Left cardiac atrium (tissue), 4 donors: ENCODE data around the gene HIPK2. TPM values are rescaled to one million over a fixed set of nuclear protein-coding genes. Genes with fewer than 3 reads are reported as not detected.

ENCODE experiments used
- ATAC-seq, 2 donors: fragments of 200-7000 bp; cut with Tn5 transposase; one replicate each; pipeline ENCODE4 v1.9.1; 2020; ENCODE audit warnings: mild to moderate bottlenecking in 2 of 2, moderate library complexity in 2 of 2
- DNase-seq: peaks from one replicate; pipeline ENCODE4 v3.0.0-alpha.2; 2020
- intact Hi-C, 2 donors: fragments of 100-400 bp; cut with DNase I; formaldehyde crosslinking; loops; one replicate each; pipeline versions ENCODE4 v1.14.1 to v1.15.1; 2022 to 2023
- long read RNA-seq: library from polyadenylated mRNA; unstranded; transcript quantifications from one replicate; pipeline ENCODE4 v2.0.0, GENCODE V29; 2021
- total RNA-seq, 2 donors: library from RNA; stranded (reverse); fragmentation: NEBNext Ultra II Directional; extraction: Animal tissue kit (Norgen Biotek cat#: 25700); gene quantifications; one replicate each; pipeline ENCODE4 v1.2.1, GENCODE V29; 2021
- donor health status: DM: no; HTN: yes; CAD: no.
- donor health status: DM: no; HTN: yes; CAD: no; lungs with severe emphysema.
- donor health status: DM: yes; HTN: yes; CAD: no.
- donor health status: Dilated cardiomyopathy.

Gene HIPK2
- 100 to 1,000 TPM; 123 to 139 TPM for total RNA-seq
- long read RNA-seq, partial matches to known transcripts: 11 of 110 reads
- long read RNA-seq, other reads (novel, unspliced or antisense): 99 of 110 reads

- intact Hi-C loops: loop anchor here (5.0 to 10.0 kb wide), 5 partner anchors 53 to 224 kb away; no protein-coding TSS in a partner anchor
- DNase-seq (peak; percentile 89), ATAC-seq (peak; percentile 88 to 91)
Measured at GRCh38 chr7:139777948-139778841, at the start of gene HIPK2. HIPK2 (minus strand) TSS chr7:139777998; CDS start chr7:139777623, 375 bp downstream.

- no peak for DNase-seq
- intact Hi-C loops: no loop called here
Measured at GRCh38 chr7:139827042-139827441, 49.2 kb upstream of the HIPK2 start.

GRCh38 chr7:139825666-139826290 lies 48.0 kb upstream of the HIPK2 start:
- no peak for DNase-seq
- intact Hi-C loops: no loop called here
- no peak for ATAC-seq

More at GRCh38 chr7:139827042-139827441, 49.2 kb upstream of the HIPK2 start:
- ATAC-seq: no peak

GRCh38 chr7:139823959-139824521 lies 46.2 kb upstream of the HIPK2 start:
- DNase-seq: no peak
- no peak for ATAC-seq
- intact Hi-C loops: no loop called here

GRCh38 chr7:139822855-139823254 lies 45.1 kb upstream of the HIPK2 start:
- DNase-seq (no peak), ATAC-seq (no peak)
- intact Hi-C loops: no loop called here

- ATAC-seq (no peak), DNase-seq (no peak)
- intact Hi-C loops: no loop called here
Measured at GRCh38 chr7:139821349-139822105, 43.7 kb upstream of the HIPK2 start.

- ATAC-seq: no peak
- DNase-seq: no peak
- intact Hi-C loops: no loop called here
Measured at GRCh38 chr7:139820089-139820488, 42.3 kb upstream of the HIPK2 start.

GRCh38 chr7:139817249-139817648 lies 39.5 kb upstream of the HIPK2 start:
- DNase-seq: no peak
- ATAC-seq: no peak
- intact Hi-C loops: no loop called here

- intact Hi-C loops: no loop called here
- ATAC-seq (no peak), DNase-seq (no peak)
Measured at GRCh38 chr7:139813689-139814088, 35.9 kb upstream of the HIPK2 start.

- ATAC-seq: no peak
- no peak for DNase-seq
- intact Hi-C loops: no loop called here
Measured at GRCh38 chr7:139813151-139813550, 35.4 kb upstream of the HIPK2 start.

GRCh38 chr7:139811066-139811465 lies 33.3 kb upstream of the HIPK2 start:
- ATAC-seq (no peak), DNase-seq (no peak)
- intact Hi-C loops: no loop called here

GRCh38 chr7:139808846-139809442 lies 31.1 kb upstream of the HIPK2 start:
- ATAC-seq: no peak
- intact Hi-C loops: no loop called here
- no peak for DNase-seq

- intact Hi-C loops: no loop called here
Measured at GRCh38 chr7:139808427-139808826, 30.6 kb upstream of the HIPK2 start.

GRCh38 chr7:139807009-139807408 lies 29.2 kb upstream of the HIPK2 start:
- DNase-seq (no peak), ATAC-seq (peak in 1 of 2 donors; percentile 30)
- intact Hi-C loops: no loop called here

More at GRCh38 chr7:139808427-139808826, 30.6 kb upstream of the HIPK2 start:
- ATAC-seq (no peak), DNase-seq (no peak)

- DNase-seq: no peak
- intact Hi-C loops: no loop called here
- ATAC-seq: no peak
Measured at GRCh38 chr7:139804571-139804970, 26.8 kb upstream of the HIPK2 start.

- intact Hi-C loops: no loop called here
- DNase-seq (no peak), ATAC-seq (peak in 1 of 2 donors; percentile 73)
Measured at GRCh38 chr7:139799586-139799985, 21.8 kb upstream of the HIPK2 start.

- intact Hi-C loops: no loop called here
- ATAC-seq: peak in 1 of 2 donors; percentile 32
Measured at GRCh38 chr7:139798892-139799291, 21.1 kb upstream of the HIPK2 start.

GRCh38 chr7:139798221-139798620 lies 20.4 kb upstream of the HIPK2 start:
- intact Hi-C loops: no loop called here
- no peak for ATAC-seq
- DNase-seq: no peak

More at GRCh38 chr7:139798892-139799291, 21.1 kb upstream of the HIPK2 start:
- DNase-seq: no peak

- DNase-seq: no peak
- intact Hi-C loops: no loop called here
- no peak for ATAC-seq
Measured at GRCh38 chr7:139797607-139798006, 19.8 kb upstream of the HIPK2 start.
